ENCODE results near the gene ZGPAT. TPM values are rescaled to one million over a fixed set of nuclear protein-coding genes. Genes with fewer than 3 reads are reported as not detected.
"Not testable (repeated sequence)": the region's sequence is repeated elsewhere in the genome, so short reads cannot be mapped to it uniquely, and the experiment has no call there.

The ZGPAT gene
- total RNA-seq, 1 experiment from 2014 or later: 27.2 TPM

DNA sequence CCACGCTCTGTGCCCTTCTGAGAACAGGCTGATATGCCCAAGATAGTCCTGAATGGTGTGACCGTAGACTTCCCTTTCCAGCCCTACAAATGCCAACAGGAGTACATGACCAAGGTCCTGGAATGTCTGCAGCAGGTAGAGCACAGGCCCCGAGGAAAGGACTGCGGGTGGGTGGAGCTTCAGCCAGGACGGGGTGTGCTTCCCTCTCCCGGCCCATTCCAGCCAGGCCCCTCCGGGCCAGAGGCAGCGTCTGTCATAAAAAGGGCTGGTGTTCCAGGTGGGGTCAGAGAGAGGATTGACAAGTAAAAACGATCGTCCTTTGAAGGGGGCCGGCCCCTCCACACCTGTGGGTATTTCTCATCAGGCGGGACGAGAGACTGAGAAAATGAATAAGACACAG lies 48.5 kb upstream of the ZGPAT start:
- no peaks in the 10 kb centered on the region for H3K9me3 ChIP-seq (ENCODE audit: insufficient read depth, low read depth)
- peaks cover 18% of the 10 kb centered on the region for H3K4me1 ChIP-seq (replicated peaks; ENCODE audit: insufficient read depth)
- peaks cover 25% of the 10 kb centered on the region for H3K79me2 ChIP-seq (ENCODE audit: low read depth)
- no peaks in the 10 kb centered on the region for H3K9me2 ChIP-seq (ENCODE audit: insufficient read depth)
- peak overlapping the region; percentile 92 for H2AFZ ChIP-seq
- no peak overlapping the region for H3K27ac ChIP-seq
- H4K20me1 ChIP-seq (ENCODE audit: insufficient read depth): no peaks in the 10 kb centered on the region
- DNase-seq: no peak
- CTCF ChIA-PET: no interaction called here
- peak overlapping the region; percentile 96 for H3K4me2 ChIP-seq
- peaks cover 6% of the 10 kb centered on the region; the same call in 1 of the 2 replicates for H3F3A ChIP-seq (ENCODE audit: insufficient read depth, low read depth)
- peak overlapping the region; percentile 90 for H3K4me3 ChIP-seq
- peaks cover 8% of the 10 kb centered on the region for H3K36me3 ChIP-seq (ENCODE audit: low read depth)
- POLR2A ChIA-PET (ENCODE audit: unreplicated experiment): no interaction called here
- TF ChIP-seq CTCF (conservative IDR thresholded peaks at IDR 0.05): no peak
- TF ChIP-seq EZH2 (IDR thresholded peaks at IDR 0.05; ENCODE audit: low read depth): no peak
- no TSS peak for BruUV-seq (replicated peaks)
- H3K27me3 ChIP-seq (ENCODE audit: insufficient read depth, low read depth): no peaks in the 10 kb centered on the region
- intact Hi-C loops (cut with micrococcal nuclease; ENCODE audit: unreplicated experiment): no loop called here

- H3K9me2 ChIP-seq (ENCODE audit: insufficient read depth); H3K4me3 ChIP-seq; intact Hi-C loops (cut with micrococcal nuclease; ENCODE audit: unreplicated experiment); POLR2A ChIA-PET (ENCODE audit: unreplicated experiment); H4K20me1 ChIP-seq (ENCODE audit: insufficient read depth); H3K4me2 ChIP-seq; DNase-seq; BruUV-seq (replicated peaks); H3K36me3 ChIP-seq (ENCODE audit: low read depth); H3K9me3 ChIP-seq (ENCODE audit: insufficient read depth, low read depth); CTCF ChIA-PET; H3F3A ChIP-seq (ENCODE audit: insufficient read depth, low read depth); H3K27ac ChIP-seq; H2AFZ ChIP-seq; H3K27me3 ChIP-seq (ENCODE audit: insufficient read depth, low read depth): not testable (repeated sequence)
- peaks cover 25% of the 10 kb centered on the region for H3K79me2 ChIP-seq (ENCODE audit: low read depth)
- H3K4me1 ChIP-seq (replicated peaks; ENCODE audit: insufficient read depth): peaks cover 18% of the 10 kb centered on the region
Observed at GRCh38 chr20:63660174-63660573, 47.7 kb upstream of the ZGPAT start.

- Histone ChIP-seq H3K4me2 (no peak overlapping the region), H3K79me2 (ENCODE audit: low read depth) (peaks cover 25% of the 10 kb centered on the region), H4K20me1 (ENCODE audit: insufficient read depth) (no peaks in the 10 kb centered on the region), H2AFZ (no peak overlapping the region), H3K27me3 (ENCODE audit: insufficient read depth, low read depth) (no peaks in the 10 kb centered on the region), H3F3A (ENCODE audit: insufficient read depth, low read depth) (no peaks in the 10 kb centered on the region), H3K27ac (no peak overlapping the region), H3K36me3 (ENCODE audit: low read depth) (peaks cover 8% of the 10 kb centered on the region), H3K9me3 (ENCODE audit: insufficient read depth, low read depth) (no peaks in the 10 kb centered on the region), H3K9me2 (ENCODE audit: insufficient read depth) (no peaks in the 10 kb centered on the region), H3K4me1 (replicated peaks; ENCODE audit: insufficient read depth) (peaks cover 18% of the 10 kb centered on the region), H3K4me3 (no peak overlapping the region)
- CTCF ChIA-PET: no interaction called here
- BruUV-seq (replicated peaks): no TSS peak
- intact Hi-C loops (cut with micrococcal nuclease; ENCODE audit: unreplicated experiment): no loop called here
- no peak for DNase-seq
- POLR2A ChIA-PET (ENCODE audit: unreplicated experiment): no interaction called here
- TF ChIP-seq CTCF (conservative IDR thresholded peaks at IDR 0.05) (no peak), EZH2 (IDR thresholded peaks at IDR 0.05; ENCODE audit: low read depth) (no peak)
Observed at GRCh38 chr20:63660622-63661021, 47.2 kb upstream of the ZGPAT start.

- no peak overlapping the region for H3K4me3 ChIP-seq
- H3F3A ChIP-seq (ENCODE audit: insufficient read depth, low read depth): no peaks in the 10 kb centered on the region
- POLR2A ChIA-PET (ENCODE audit: unreplicated experiment): no interaction called here
- DNase-seq: no peak
- intact Hi-C loops (cut with micrococcal nuclease; ENCODE audit: unreplicated experiment): no loop called here
- no peaks in the 10 kb centered on the region for H3K9me3 ChIP-seq (ENCODE audit: insufficient read depth, low read depth)
- CTCF ChIA-PET: no interaction called here
- TF ChIP-seq EZH2 (IDR thresholded peaks at IDR 0.05; ENCODE audit: low read depth) (no peak), CTCF (conservative IDR thresholded peaks at IDR 0.05) (no peak)
- H3K9me2 ChIP-seq (ENCODE audit: insufficient read depth): no peaks in the 10 kb centered on the region
- H3K4me2 ChIP-seq: no peak overlapping the region
- BruUV-seq (replicated peaks): no TSS peak
- no peak overlapping the region for H3K27ac ChIP-seq
- peaks cover 18% of the 10 kb centered on the region for H3K4me1 ChIP-seq (replicated peaks; ENCODE audit: insufficient read depth)
- no peak overlapping the region for H2AFZ ChIP-seq
- H3K27me3 ChIP-seq (ENCODE audit: insufficient read depth, low read depth): no peaks in the 10 kb centered on the region
- peaks cover 25% of the 10 kb centered on the region for H3K79me2 ChIP-seq (ENCODE audit: low read depth)
- peaks cover 10% of the 10 kb centered on the region for H3K36me3 ChIP-seq (ENCODE audit: low read depth)
- no peaks in the 10 kb centered on the region for H4K20me1 ChIP-seq (ENCODE audit: insufficient read depth)
Observed at GRCh38 chr20:63661108-63661507, 46.7 kb upstream of the ZGPAT start.
